WERI-Rb-1 (cell line): ENCODE measurements around the gene RPEL1.
"Not testable (repeated sequence)": the region's sequence is repeated elsewhere in the genome, so short reads cannot be mapped to it uniquely, and the experiment has no call there.

ENCODE experiments used
- DNase-seq: peaks from one replicate; pipeline ENCODE4 v3.0.0-alpha.2; 2020
- H3K27ac ChIP-seq: fragments of 250-450 bp; sonication (Bioruptor Pico); 2 replicates; pipeline ENCODE4 v1.5.1; 2020; ENCODE audit warnings: mild to moderate bottlenecking, moderate library complexity
- H3K27me3 ChIP-seq: fragments of 250-450 bp; sonication (Bioruptor Pico); 2 replicates; pipeline ENCODE4 v1.5.1; 2021; ENCODE audit warnings: mild to moderate bottlenecking, low read depth, moderate library complexity; ENCODE audit not compliant: insufficient read depth, severe bottlenecking
- H3K36me3 ChIP-seq: fragments of 250-450 bp; sonication (Bioruptor Pico); 2 replicates; pipeline ENCODE4 v1.5.1; 2020; ENCODE audit warnings: mild to moderate bottlenecking, moderate library complexity
- H3K4me3 ChIP-seq: 2 replicates; pipeline ENCODE4 v1.5.1; 2011; ENCODE audit warnings: low read depth, mild to moderate bottlenecking, control low read depth, low read length
- H3K9me3 ChIP-seq: fragments of 250-450 bp; sonication (Bioruptor Pico); 2 replicates; pipeline ENCODE4 v1.5.1; 2021; ENCODE audit warnings: mild to moderate bottlenecking, moderate library complexity; ENCODE audit not compliant: severe bottlenecking
- TF ChIP-seq, protein P1 (sequence below): IDR thresholded peaks from 2 replicates; pipeline ENCODE4 v1.5.1; 2011; ENCODE audit warnings: low read depth, mild to moderate bottlenecking, control low read depth, inconsistent platforms, low read length

RPEL1 gene

DNA sequence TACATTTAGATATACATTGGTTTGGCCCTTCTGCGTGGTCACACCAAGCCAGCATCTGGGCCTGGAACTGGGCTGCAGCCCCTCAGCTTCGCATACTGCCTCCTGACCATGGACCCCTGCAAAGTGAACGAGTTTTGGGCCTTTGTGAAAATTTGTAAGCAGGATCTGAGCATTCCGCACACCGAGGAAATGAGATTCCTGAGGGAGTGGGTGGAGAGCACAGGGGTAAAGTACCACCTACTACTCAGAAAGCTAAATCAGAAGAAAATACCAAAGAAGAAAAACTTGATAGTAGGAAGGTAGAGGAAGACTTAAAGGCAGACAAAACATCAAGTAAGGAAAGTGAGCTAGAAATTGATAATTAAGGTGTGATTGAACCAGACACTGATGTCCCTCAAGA is 30.1 kb upstream of the RPEL1 start:
- no peak for DNase-seq
- no peak overlapping the region for H3K4me3 ChIP-seq
- TF ChIP-seq, protein P1, sequence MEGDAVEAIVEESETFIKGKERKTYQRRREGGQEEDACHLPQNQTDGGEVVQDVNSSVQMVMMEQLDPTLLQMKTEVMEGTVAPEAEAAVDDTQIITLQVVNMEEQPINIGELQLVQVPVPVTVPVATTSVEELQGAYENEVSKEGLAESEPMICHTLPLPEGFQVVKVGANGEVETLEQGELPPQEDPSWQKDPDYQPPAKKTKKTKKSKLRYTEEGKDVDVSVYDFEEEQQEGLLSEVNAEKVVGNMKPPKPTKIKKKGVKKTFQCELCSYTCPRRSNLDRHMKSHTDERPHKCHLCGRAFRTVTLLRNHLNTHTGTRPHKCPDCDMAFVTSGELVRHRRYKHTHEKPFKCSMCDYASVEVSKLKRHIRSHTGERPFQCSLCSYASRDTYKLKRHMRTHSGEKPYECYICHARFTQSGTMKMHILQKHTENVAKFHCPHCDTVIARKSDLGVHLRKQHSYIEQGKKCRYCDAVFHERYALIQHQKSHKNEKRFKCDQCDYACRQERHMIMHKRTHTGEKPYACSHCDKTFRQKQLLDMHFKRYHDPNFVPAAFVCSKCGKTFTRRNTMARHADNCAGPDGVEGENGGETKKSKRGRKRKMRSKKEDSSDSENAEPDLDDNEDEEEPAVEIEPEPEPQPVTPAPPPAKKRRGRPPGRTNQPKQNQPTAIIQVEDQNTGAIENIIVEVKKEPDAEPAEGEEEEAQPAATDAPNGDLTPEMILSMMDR: no peak
- no peak overlapping the region for H3K27ac ChIP-seq
- H3K9me3 ChIP-seq: no peaks in the 10 kb centered on the region
- H3K36me3 ChIP-seq: no peaks in the 10 kb centered on the region
- no peaks in the 10 kb centered on the region for H3K27me3 ChIP-seq

DNA sequence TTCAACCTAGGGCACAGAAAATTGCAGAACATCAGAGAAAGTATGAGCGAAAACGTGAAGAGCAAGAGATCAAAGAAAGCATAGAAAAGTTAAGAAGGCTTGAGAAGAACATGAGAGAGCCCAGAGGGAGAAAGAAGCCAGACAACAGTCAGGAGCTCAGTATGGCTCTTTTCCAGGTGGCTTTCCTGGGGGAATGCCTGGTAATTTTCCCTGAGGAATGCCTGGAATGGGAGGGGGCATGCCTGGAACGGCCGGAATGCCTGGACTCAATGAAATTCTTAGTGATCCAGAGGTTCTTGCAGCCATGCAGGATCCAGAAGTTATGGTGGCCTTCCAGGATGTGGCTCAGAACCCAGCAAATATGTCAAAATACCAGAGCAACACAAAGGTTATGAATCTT is 29.3 kb upstream of the RPEL1 start:
- H3K4me3 ChIP-seq, DNase-seq, H3K27me3 ChIP-seq, H3K27ac ChIP-seq, H3K9me3 ChIP-seq, H3K36me3 ChIP-seq: not testable (repeated sequence)

DNA sequence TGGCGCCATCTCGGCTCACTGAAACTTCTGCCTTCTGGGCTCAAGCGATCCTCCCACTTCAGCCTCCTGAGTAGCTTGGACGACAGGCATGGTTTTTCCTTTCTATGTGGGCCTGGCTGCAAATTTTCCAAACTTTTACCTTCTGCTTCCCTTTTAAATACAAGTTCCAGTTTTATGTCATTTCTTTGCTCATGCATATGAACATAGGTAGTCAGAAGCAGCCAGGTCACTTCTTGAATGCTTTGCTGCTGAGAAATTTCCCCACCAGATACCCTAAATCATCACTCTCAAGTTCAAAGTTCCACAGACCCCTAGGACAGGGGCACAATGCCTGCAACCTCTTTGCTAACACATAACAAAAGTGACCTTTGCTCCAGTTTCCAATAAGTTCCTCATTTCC is 21.6 kb upstream of the RPEL1 start:
- Histone ChIP-seq H3K4me3 (no peak overlapping the region), H3K27me3 (no peaks in the 10 kb centered on the region), H3K36me3 (no peaks in the 10 kb centered on the region), H3K27ac (no peak overlapping the region), H3K9me3 (peaks cover 10% of the 10 kb centered on the region)
- DNase-seq: no peak
- TF ChIP-seq, protein P1: no peak

DNA sequence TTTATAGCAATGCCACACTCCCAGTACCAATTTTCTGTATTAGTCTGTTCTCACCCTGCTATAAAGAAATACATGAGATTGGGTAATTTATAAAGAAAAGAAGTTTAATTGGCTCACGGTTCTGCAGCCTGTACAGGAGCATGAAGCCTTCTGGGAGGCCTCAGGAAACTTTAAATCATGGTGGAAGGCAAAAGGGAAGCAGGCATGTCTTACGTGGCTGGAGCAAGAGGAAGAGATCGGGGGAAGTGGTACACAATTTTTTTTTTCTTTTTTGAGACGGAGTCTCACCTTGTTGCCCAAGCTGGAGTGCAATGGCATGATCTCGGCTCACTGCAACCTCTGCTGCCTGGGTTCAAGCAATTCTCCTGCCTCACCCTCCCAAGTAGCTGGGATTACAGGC is 21.0 kb upstream of the RPEL1 start:
- H3K27ac ChIP-seq, H3K4me3 ChIP-seq, DNase-seq, H3K36me3 ChIP-seq, H3K27me3 ChIP-seq: not testable (repeated sequence)
- peaks cover 10% of the 10 kb centered on the region for H3K9me3 ChIP-seq

DNA sequence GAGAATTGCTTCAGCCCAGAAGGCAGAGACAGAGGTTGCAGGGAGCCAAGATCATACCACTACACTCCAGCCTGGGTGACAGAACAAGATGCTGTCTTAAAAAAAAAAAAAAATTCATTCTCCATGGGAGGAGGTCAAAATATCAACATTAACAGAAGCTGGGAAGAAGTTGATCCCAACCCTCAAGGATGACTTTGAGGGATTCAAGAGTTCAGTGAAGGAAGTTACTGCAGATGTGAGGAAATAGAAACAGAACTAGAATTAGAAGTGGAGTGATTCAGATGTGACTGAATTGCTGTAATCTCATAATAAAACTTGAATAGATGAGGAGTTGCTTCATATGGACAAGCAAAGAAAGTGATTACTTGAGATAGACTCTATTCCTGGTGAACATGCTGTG is 19.7 kb upstream of the RPEL1 start:
- H3K27ac ChIP-seq: no peak overlapping the region
- peaks cover 10% of the 10 kb centered on the region for H3K9me3 ChIP-seq
- H3K4me3 ChIP-seq: no peak overlapping the region
- H3K27me3 ChIP-seq: no peaks in the 10 kb centered on the region
- H3K36me3 ChIP-seq: no peaks in the 10 kb centered on the region
- TF ChIP-seq, protein P1: no peak
- DNase-seq: no peak

DNA sequence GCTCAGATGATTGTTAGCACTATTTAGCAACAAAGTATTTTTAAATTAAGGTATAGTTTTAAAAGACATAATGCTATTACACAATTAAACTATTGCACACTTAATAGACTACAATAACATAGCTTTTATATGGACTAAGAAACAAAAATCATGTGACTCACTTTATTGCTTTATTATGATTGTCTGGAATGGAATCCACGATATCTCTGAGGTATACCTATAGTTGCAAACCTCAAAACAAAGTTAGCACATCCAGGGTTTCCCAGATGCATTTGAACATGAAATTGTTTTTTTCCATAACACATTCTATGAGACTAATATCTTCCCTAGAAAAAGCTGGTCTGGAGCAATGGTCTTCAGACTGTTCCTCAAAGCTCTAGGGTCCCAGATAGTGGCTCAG is 18.3 kb upstream of the RPEL1 start:
- TF ChIP-seq, protein P1: no peak
- Histone ChIP-seq H3K27ac (no peak overlapping the region), H3K9me3 (peaks cover 10% of the 10 kb centered on the region), H3K4me3 (no peak overlapping the region), H3K36me3 (no peaks in the 10 kb centered on the region), H3K27me3 (no peaks in the 10 kb centered on the region)
- DNase-seq: no peak

DNA sequence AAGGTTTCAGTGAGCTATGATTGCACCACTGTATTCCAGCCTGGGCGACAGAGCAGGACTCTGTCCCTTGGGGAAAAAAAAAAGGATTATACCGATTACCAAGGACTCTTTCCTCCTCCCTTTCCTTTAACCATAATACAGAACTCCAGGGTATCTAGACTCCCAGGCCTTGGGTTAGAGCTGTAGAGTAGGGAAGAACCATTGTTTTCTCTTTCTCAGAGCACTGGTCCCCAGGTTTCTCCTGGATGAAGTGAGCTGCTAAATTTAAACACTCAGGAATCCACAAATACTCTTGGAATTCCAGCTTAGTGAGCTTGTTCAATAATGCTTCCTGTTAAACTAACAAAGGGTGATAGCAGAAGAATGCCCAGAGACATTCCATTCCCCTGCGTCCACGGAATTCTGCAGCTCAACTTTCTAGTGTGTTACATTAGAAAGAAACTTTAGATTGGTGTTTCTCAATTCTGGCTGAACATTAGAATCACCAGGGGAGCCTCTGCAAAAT is 14.6 kb upstream of the RPEL1 start:
- TF ChIP-seq, protein P1: no peak
- no peak overlapping the region for H3K27ac ChIP-seq
- no peaks in the 10 kb centered on the region for H3K9me3 ChIP-seq
- no peaks in the 10 kb centered on the region for H3K36me3 ChIP-seq
- no peak for DNase-seq
- H3K27me3 ChIP-seq: no peaks in the 10 kb centered on the region
- no peak overlapping the region for H3K4me3 ChIP-seq
